Astrocyte of the hippocampus (primary cell): ENCODE data around the gene IGF1R.

Experiments used
- DNase-seq: peaks from one replicate; pipeline ENCODE4 v3.0.0; 2011; ENCODE audit warnings: low read depth, low spot score

IGF1R gene

GRCh38 chr15:98648654-98649471, 524 bp downstream of the IGF1R start:
- peak; percentile 82 for DNase-seq

- peak; percentile 65 for DNase-seq
These were observed 1.4 kb downstream of the IGF1R start for GRCh38 chr15:98649472-98650416.

- peak; percentile 65 for DNase-seq
These were observed 2.2 kb downstream of the IGF1R start for GRCh38 chr15:98650417-98651035.

GRCh38 chr15:98651036-98651481, 2.7 kb downstream of the IGF1R start:
- no peak for DNase-seq

GRCh38 chr15:98651581-98652220, 3.4 kb downstream of the IGF1R start:
- DNase-seq = peak; percentile 49

GRCh38 chr15:98653686-98654085, 5.3 kb downstream of the IGF1R start:
- no peak for DNase-seq

GRCh38 chr15:98654790-98655360, 6.5 kb downstream of the IGF1R start:
- DNase-seq = no peak

- DNase-seq = no peak
These were observed 7.4 kb downstream of the IGF1R start for GRCh38 chr15:98655732-98656131.

- DNase-seq = peak; percentile 37
These were observed 9.4 kb downstream of the IGF1R start for GRCh38 chr15:98657721-98658120.

- DNase-seq = peak; percentile 71
These were observed 10.7 kb downstream of the IGF1R start for GRCh38 chr15:98658831-98659699.

- no peak for DNase-seq
These were observed 11.7 kb downstream of the IGF1R start for GRCh38 chr15:98660055-98660454.

- no peak for DNase-seq
These were observed 14.7 kb downstream of the IGF1R start for GRCh38 chr15:98663045-98663444.

GRCh38 chr15:98663606-98664005, 15.3 kb downstream of the IGF1R start:
- no peak for DNase-seq

GRCh38 chr15:98666441-98666840, 18.1 kb downstream of the IGF1R start:
- DNase-seq = no peak

GRCh38 chr15:98666841-98667240, 18.5 kb downstream of the IGF1R start:
- DNase-seq = no peak

GRCh38 chr15:98667521-98668179, 19.3 kb downstream of the IGF1R start:
- DNase-seq = no peak

GRCh38 chr15:98668566-98669308, 20.4 kb downstream of the IGF1R start:
- peak; percentile 50 for DNase-seq

- DNase-seq = no peak
These were observed 21.3 kb downstream of the IGF1R start for GRCh38 chr15:98669638-98670037.
